DOHH2 (cell line): Measurements from ENCODE around the gene MRPL34.

ENCODE experiments used
- CTCF ChIP-seq: fragments of 200-600 bp; sonication (generic); IDR thresholded peaks from one replicate; pipeline ENCODE4 v1.5.1; 2014; ENCODE audit warnings: antibody characterized with exemption, mild to moderate bottlenecking, low read depth, low read length; ENCODE audit not compliant: poor library complexity, severe bottlenecking
- EZH2phosphoT487 ChIP-seq: fragments of 200-600 bp; sonication (generic); IDR thresholded peaks from 2 replicates; pipeline ENCODE4 v1.6.1; 2017; ENCODE audit warnings: borderline replicate concordance, mild to moderate bottlenecking, antibody characterized with exemption, low read length, moderate library complexity, mixed read lengths

- TF ChIP-seq CTCF (no peak), EZH2phosphoT487 (no peak)
Measured at GRCh38 chr19:17348700-17349099, 43.0 kb downstream of the MRPL34 start.
